Limb (tissue), 2 donors: ENCODE results near the gene KCNC1.

ENCODE experiments used
- DNase-seq, 2 donors: peaks; one replicate each; pipeline ENCODE4 v3.0.0-alpha.2; 2016; ENCODE audit errors: extremely low spot score in 2 of 2

KCNC1 gene

DNA sequence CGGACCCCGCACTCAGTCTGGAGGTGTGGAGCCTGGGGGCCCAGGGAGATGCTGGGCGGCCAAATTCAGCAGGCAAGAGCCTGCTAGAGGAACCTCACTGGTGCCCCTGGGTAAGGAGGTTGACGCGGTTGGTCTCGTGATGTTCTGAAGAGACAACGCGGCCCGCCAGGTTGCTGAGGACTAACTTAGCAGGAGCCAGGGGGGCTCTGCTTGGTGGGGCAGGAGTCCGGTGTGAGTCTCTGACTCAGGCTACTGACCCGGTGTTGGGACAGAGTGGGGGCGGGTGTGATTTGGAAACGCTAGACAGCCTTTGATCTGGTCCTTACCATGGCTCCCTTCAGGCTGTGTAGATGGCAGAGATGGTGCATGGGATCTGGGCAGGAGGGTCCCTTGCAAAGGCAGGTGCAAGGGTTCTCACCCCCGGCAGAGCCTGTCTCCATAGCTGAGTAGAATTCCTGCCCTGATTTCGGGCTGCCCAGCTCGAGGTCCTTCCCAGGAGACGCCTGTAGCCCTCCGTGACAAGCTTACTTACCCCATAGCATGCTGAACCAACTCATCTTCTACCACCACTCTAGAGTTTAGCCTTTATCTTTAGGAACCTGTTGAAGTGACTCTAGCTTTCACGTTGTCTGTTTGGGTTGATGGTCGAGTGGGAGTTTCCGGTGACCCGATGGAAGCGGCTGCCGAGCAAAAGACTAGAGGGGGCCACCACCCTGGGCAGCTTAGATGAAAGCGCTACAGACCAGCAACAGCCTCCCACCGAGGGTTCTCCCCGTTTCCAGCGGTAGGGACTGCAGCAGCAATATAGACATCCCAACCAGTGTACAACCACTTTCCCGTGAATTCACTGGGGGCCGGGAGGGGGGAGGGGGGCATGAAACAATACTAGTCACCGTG is 38.4 kb downstream of the KCNC1 start:
- no peak for DNase-seq

DNA sequence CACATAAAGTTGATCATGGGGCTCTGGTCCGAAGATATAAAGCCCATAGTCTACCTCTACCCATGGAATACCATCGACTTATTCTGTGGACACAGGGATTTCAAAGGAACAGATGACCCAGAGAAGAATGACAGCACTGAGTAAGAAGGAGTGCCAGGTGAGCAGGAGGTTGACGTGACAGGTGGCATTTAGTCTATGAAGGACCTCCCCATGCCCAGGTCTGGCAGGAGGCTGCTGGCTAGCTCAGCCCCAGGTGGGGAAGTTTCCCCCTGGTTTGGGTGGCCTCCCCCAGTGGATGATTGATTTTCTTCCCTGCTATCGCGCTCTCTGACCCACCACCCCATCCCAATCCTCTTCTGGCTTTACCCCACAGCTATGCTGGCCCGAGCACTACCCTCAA is 39.1 kb downstream of the KCNC1 start:
- DNase-seq = no peak

DNA sequence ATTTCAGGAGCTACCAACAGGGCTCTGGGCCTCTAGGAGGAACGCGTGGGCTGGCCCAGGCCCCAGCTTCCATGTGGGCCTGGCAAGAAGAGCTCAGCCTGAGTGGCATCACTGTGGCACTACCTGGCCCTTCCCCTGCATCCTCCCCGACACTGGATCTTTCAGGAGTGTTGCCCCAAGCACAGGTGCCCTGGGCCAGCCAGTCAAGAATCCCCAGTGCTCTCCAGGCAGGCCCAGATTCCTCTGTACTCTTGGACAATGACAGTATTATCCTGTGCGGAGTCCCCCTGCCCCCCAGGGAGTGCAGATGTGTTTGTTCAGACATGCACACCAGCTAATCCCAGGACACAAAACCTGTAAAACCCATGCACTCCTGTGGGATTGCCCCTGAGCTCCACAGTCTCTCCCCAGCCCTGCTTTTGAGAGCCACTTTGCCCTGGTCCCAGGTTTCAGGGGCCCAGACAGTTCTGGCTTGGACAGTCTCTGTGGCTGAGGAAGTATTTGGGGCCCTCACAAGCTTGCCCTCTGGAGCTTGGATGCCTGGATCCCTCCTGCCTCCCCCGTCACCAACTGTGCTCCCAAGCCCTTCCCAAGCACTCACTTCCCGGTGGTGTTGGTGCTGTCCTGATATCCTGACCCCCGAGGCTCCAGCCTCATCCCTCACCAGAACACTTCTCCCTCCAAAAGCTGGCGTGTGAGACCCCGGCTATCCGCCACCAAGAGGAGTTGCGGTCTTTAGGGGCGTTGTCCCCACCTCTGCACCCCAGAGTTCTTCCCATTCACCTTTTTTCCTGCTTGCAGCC is 39.9 kb downstream of the KCNC1 start:
- no peak for DNase-seq

DNA sequence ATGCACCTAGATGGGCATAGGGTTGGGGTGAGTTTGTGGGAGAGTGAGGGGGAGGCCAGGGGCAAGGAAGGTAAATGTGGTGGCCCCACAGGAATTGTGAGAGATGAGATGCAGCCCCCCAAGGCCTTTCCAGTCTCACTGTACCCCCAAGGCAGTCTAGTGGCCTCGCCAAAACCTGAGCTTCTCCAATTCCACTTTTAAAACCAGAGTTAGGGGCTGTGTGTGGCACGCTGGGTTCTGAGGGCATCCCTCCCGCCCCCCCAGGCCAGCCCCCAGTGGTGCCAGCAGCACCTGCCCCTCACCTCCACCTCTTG is 40.4 kb downstream of the KCNC1 start:
- DNase-seq = no peak

DNA sequence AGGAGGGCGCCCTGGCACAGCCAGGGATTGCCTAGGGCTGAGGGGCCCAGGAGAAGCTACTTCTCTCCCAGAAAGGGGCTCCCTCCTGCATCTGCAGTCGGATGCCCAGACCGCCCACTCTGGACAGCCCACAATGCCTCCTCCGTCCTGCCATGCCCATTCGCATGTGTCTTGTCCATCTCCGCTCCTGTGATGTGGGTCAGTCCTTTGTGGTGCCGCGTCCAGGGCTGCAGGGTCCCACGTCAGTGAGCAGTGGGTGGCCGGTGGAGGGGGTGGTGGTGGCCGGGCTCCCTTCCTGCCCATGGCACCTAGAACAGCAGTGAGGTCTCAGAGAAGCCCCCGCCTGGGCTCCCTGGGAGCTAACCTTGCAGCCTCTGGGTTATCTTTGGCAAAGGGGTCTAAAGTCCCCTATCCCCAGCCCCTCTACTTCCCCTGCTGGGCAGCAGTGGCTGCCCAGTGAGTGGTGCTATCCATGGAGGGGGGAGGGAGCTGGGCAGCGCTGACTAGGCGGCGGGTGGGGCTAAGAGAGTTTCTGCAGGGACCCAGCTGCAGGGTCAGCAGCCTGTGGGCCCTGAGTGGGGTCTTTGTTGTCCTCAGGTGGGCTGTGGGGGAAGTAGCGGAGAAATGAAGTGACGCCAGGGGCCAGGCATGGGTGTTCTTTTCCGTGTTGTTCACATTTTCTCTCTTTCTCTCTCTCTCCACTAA is 41.1 kb downstream of the KCNC1 start:
- no peak for DNase-seq

DNA sequence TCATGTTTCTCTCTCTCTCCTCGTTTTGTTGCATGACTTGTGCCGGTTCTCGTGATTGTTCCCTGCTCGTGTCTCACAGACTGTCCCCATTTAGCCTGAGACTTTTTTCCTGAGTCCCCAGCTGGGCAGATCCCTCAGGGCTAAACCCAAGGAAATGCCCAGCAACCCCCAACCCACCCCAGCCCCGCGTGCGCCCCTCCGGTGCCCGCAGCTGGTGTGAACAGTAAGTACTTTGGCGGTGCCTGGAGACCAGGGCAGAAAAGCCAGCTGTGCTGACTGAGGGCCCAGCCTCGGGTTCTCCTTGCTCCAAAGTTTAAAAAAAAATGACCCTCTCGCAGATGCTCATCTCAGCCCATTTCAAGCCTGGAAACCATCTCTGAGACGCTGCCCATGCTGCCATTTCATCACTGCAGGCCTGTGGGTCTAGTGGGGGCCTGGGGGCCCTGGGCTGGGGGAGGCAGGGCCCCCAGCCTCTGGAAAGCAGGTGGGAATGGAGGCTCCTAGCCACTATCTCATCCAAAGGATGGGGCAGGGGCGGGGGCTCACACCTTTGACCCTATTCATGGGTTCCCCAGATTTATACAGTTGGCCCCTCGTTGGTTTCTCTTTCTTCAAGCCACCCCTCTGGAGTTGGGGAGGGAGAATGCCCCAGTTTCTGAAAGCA is 41.8 kb downstream of the KCNC1 start:
- DNase-seq = no peak

DNA sequence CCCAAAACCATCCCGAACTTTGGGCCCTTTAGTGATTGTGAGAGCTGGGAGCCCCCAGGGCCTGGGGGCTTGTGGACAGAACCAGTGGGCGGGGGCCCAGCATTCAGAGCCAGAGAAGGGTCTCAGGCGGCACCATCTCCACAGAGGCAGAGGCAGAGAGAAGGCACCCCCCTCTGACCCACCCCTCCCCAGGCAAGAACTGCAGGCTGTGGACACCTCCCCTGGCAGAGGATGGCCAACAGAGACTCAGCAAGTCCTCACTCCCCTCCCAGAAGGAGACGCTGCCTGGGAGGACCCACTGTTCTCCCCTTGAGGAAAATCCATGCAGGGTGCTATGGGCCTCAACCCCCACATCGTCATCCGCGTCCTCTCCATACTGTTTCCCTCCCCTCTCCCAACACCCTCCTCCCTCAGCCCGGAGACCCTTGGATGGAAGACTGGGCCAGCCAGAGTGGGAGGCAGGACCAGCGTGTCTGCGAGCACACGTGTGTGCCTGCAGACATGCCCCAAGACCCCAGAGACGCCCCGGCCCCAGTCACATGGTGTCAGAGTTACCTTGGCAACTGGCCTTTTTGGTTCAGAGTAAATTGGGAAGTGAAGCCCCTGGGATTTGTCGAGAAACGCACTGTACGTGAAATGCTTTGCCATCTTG is 42.6 kb downstream of the KCNC1 start:
- DNase-seq = no peak

DNA sequence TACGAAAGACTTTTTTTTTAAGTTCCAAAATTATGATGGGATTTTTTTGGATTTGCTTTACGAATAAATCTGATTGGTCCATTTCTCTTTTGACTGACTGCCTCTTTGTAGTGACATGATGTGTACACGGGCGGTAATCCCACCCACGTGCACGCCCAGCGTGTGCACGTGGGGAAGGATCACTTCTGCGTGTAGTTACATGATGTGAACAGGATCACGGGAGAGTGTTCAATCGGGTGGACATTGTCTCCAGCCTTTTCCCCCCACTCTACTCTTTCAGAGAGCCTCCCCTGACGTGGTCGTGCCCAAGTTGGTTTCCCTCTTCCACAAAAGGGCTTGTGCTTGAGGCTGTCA is 43.1 kb downstream of the KCNC1 start:
- DNase-seq = no peak

DNA sequence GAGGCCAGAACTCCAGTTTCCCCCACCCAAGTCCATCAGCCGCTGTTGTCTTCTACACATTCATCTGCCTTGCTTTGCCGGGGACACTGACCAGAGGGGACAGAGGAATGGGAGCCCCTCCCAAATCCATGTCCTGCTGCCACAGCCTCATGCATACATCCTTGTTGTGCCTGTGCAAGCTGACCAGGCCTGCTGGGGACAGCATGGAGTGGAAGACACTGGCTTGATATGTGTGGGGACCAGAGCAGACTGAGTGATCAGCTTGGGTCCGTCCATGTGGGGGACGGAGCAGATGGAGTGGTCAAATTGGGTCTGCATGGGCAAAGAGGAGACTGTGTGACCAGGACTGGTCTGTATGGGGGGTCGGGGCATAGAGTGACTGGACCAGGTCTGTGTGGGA is 43.8 kb downstream of the KCNC1 start:
- DNase-seq = no peak

DNA sequence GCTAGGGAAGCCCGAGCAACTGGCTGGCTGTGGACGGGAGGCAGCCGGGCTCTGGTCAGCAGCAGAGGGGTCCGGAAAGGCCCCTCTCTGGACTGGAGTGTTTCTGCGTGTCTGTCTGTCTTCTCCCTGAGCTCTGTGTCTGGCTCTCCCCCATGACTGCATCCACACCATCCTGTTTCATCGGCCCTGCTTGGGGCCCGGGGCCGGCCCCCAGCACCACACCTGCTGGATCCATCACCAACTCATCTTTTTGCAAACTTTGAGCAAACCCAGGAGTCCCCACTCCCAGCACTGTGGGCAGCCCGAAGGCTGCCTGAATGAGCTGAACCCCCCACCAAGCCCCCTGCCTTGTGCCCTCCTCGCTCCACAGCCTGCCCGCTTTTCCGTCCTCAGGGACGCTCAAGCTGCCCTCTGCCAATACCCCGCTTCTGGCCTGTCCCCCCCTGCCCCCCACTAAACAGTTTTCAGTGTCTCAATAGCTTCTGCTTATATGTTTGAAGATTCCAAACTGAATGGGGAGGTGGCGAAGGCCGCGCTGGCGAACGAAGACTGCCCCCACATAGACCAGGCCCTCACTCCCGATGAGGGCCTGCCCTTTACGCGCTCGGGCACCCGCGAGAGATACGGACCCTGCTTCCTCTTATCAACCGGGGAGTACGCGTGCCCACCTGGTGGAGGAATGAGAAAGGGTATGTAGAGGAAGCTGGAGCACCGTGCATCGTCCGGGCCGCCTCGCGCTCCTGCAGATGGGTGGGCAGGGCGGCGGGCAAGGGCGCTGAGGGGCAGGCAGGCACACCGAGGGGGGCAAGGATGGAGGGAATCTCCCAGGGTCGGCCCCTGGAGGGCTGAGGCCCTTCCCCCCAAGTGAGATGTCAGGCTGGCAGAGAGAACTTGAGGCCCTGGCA is 44.6 kb downstream of the KCNC1 start:
- no peak for DNase-seq

DNA sequence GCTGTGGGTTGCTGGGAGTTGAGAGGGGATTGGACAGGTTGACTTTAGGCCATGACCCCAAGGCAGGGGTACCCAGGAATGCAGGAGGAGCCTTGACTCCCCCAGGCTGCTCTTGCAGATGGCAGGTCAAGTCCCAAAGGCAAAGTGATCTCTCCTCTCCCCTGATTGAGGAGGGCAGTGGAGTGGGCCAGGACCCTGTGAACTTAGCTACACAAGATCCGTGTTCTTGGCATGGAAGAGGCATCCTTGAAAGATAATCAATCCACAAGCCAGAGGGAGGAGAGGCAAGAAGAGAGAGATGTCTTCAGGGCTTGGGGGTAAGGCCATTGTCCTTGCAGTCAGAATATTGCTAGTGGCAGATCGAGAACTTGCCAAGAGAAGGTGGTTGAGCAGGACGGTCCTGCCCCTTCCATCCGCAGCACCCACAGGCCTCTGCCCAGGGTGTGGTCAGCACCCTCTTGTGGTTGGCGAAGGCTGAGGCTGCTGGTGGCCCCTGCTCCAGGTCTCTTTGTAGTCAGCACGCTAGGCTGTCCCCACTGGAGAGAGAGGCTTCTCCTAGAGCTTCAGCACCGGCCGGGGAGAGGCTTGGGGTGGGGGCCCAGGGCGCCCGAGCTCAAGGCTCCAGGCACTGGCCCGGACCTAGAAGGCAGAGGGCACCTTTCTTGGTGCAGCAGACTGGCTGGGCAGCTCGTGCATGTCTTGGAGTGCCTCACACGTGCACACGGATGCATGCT is 45.4 kb downstream of the KCNC1 start:
- DNase-seq = no peak

DNA sequence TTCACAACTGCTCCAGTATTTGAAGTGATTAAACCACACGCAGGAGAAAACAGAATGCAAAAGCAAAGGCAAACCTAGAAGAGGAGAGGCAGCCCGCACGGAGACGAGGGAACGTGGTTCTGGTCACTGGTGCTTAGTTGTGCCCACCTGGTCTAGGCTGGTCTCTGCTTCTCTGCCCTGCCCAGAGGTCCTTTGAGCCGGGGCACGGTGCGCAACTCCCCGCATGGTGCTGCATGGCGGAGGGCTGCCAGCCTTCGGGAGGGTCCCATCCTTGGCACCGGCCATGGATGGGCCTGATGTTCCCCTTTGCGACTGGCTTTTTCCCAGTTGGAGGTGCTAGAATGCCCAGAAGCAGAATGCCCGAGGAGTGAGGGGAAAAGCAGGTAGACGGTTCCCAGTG is 46.1 kb downstream of the KCNC1 start:
- no peak for DNase-seq

DNA sequence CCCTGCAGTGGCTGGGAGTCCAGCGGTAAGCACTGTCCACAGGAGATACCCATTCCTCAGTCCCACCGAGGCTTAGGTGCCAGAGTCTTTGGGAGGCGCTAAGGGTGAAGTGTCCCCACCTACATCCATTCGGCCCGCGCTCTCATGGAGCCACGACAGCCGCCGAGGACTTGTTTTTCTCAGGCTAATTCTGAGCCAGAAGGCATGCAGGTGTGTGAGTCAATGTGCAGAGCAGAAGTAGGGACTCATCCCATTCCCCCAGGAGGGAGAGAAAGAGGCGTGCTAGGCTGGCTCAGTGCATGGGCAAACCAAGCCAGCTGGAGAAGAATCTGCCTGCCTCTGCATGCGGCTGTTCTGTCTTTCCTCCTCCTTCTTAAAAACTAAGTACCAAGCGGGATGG is 46.6 kb downstream of the KCNC1 start:
- peak in 1 of 2 donors; percentile 12 for DNase-seq

DNA sequence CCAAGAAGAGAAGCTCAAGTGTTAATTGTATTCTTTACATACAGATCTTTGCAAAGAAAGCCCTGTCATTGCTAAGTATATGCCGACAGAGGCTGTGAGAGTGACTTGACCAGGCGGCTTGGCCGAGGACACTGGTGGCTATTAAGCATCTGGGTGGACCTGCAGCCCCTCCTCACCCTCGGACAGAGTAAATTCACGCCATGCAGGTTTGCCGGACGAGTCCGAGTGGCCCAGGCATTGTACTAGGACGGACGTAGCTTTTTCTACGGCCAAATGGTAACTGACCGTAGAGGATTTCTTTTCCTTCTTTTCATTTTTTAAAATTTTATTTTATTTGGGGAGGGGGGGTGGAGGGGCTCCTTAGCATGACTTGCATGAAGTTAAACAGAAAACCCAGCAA is 47.0 kb downstream of the KCNC1 start:
- peak in 1 of 2 donors; percentile 2 for DNase-seq

DNA sequence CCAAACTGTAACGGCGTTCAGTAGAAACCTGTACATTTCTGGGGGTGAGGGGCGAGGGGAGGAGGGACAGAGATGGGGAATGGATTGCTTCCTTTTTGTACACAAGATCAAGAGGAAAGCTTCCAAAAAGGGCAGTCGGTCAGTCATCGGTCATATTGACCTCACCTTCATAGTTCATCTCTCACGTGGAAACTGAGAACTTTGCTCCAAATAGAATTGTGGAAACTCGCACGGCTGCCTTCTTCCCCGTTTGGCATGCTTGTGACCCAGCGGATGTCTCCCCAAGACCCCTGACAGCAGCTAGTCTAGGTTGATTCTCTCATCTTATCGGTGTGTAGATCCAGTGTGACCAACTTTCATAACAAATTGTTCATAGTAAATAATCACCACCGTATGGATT is 47.6 kb downstream of the KCNC1 start:
- no peak for DNase-seq

DNA sequence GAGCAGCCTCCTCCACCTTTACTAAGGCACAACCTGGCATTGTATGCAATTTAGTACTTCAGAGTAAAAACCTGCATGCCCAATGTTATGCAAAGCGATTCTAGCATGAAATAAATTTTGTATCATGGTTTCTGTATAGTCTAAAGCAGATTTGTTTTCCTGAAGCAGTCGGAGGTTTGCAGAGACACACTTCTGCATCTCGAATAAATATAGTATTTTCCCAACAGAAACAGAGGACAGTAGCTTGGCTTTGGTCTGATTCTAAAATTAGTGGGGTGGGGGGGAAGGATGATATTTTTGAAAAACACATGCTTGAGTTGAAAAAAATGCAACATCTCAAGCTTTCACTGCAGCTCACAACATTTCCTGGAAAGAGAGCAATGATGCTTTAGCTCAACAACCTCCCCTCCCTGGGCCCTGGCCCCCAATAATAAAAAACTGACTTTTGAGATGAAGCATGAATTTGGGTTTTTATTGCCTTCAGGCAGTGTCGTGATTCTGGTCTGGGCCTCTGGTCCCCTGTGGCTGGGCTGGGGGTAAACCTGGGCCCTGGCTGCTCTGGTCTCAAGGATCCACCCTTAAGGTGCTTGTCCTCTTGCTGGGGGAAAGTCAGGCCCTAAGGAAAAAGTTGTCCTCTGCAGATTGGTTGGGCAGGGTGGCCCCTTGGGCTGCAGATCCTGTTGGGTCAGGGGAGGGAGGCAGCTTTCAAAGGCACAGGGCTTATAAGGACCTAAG is 48.2 kb downstream of the KCNC1 start:
- peak in 1 of 2 donors; percentile 1 for DNase-seq

DNA sequence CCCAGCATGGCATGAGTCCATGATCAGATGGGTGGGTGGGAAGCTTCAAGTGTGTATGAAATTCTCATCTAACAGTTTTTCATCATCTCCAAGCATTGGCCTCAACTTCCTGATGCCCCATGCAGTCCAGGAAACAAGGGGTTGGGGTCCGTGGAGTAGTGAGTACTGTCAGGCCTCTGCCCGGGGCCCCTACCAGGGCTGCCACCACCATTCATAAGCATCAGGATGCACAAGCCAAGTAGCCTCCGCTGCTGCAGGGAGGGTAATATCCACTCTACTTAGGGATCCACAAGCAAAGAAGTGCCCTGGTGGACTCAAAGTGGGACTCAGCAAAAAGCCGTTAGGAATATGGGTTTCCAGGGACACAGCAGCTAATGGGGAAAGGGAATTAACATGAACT is 49.3 kb downstream of the KCNC1 start:
- DNase-seq = no peak

DNA sequence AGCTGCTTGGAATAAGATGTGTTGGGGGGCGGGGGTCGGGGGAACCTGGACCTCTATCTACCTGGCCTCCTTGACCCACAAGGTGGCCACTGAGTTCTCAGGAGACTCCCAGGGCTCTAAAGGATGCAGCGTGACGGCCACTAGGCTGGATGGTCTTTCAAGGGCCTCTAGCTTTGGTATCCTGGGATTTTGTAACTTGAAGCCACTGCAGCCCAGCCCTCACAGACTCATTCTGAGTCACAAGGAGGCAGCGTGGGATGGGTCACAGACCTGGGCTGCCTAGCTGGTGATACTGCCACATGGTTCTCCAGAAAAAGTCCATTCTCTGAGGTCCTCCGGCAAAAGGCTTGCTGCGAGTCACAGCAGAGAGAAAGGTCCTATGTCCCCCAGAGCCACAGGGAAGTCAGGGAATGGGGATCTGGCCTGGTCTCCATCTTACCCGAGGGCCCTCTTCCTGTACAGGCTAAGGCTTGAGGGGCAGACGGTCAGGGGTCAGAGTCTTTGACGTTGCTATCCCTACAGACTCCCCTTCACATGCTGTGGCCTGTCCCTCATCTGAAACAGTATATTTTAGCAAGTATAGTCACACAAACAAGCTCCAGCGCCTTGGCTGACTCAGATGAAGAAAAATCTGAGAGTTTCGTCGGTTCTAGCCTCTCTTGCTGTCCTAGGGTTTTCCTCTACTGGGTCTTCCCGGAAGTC is 52.4 kb downstream of the KCNC1 start:
- no peak for DNase-seq
